SK-N-SH (cell line): ENCODE data around the gene NPAS1. TPM values are rescaled to one million over a fixed set of nuclear protein-coding genes. Genes with fewer than 3 reads are reported as not detected.

Experiments used
- CTCF ChIA-PET: fragments of 300-600, 350-600 bp; formaldehyde crosslinking; extraction: SDS; loops from one replicate; lab custom pipeline; 2021; lab: Yijun Ruan, JAX
- POLR2A ChIA-PET: fragments of 350-600 bp; sonication (Branson Sonifier 250); formaldehyde crosslinking; extraction: SDS; loops from one replicate; lab custom pipeline; 2020; ENCODE audit warnings: antibody characterized with exemption, inconsistent platforms; lab: Yijun Ruan, JAX
- DNase-seq: peaks from one replicate; pipeline ENCODE4 v3.0.0; 2012
- H2AFZ ChIP-seq: fragments of 200-600 bp; sonication (generic); 2 replicates; pipeline ENCODE4 v1.8.1; 2016; ENCODE audit warnings: antibody characterized with exemption, mild to moderate bottlenecking, low read depth
- H3F3A ChIP-seq: fragments of 200-600 bp; sonication (generic); replicated peaks from 2 replicates; pipeline ENCODE3; 2016; ENCODE audit warnings: antibody characterized with exemption, mild to moderate bottlenecking; ENCODE audit not compliant: insufficient read depth
- H3K27ac ChIP-seq, 2 experiments: fragments of 200-500 bp in 1 of 2; fragments of 200-600 bp in 1 of 2; sonication (Bioruptor generic) in 1 of 2; sonication (generic), shearing (Covaris generic) in 1 of 2; 2 replicates each; pipeline versions ENCODE4 v1.5.1 to v1.6.1; 2014 to 2016; ENCODE audit warnings: low read depth in 2 of 2, inconsistent platforms in 1 of 2, low read length in 1 of 2, mild to moderate bottlenecking in 1 of 2, mixed read lengths in 1 of 2
- H3K27me3 ChIP-seq: fragments of 200-600 bp; sonication (generic), shearing (Covaris generic); 2 replicates; pipeline ENCODE4 v1.6.1; 2016; ENCODE audit warnings: mixed run types; ENCODE audit not compliant: insufficient read depth
- H3K36me3 ChIP-seq, 2 experiments: fragments of 200-500 bp in 1 of 2; fragments of 200-600 bp in 1 of 2; sonication (Bioruptor generic) in 1 of 2; sonication (generic) in 1 of 2; replicated peaks in 1 of 2; 2 replicates each; pipeline versions ENCODE3 to v1.5.1; 2014 to 2016; ENCODE audit warnings: low read length in 1 of 2, mild to moderate bottlenecking in 1 of 2; ENCODE audit not compliant: insufficient read depth in 2 of 2, control insufficient read depth in 1 of 2
- H3K4me1 ChIP-seq, 2 experiments: fragments of 200-500 bp in 1 of 2; fragments of 200-600 bp in 1 of 2; sonication (Bioruptor generic) in 1 of 2; sonication (generic), shearing (Covaris generic) in 1 of 2; 2 replicates each; pipeline versions ENCODE4 v1.5.1 to v1.6.1; 2014 to 2016; ENCODE audit warnings: low read depth in 1 of 2, low read length in 1 of 2, mixed run types in 1 of 2; ENCODE audit not compliant: insufficient read depth in 2 of 2, control insufficient read depth in 1 of 2
- H3K4me2 ChIP-seq: fragments of 200-600 bp; sonication (generic), shearing (Covaris generic); 2 replicates; pipeline ENCODE4 v1.6.1; 2017; ENCODE audit warnings: mixed run types
- H3K4me3 ChIP-seq, 2 experiments: fragments of 200-500 bp in 1 of 2; fragments of 200-600 bp in 1 of 2; sonication (Bioruptor generic) in 1 of 2; sonication (generic), shearing (Covaris generic) in 1 of 2; 2 replicates each; pipeline versions ENCODE4 v1.5.1 to v1.8.1; 2014 to 2016; ENCODE audit warnings: low read depth in 2 of 2, inconsistent platforms in 1 of 2, low read length in 1 of 2, mild to moderate bottlenecking in 1 of 2, mixed read lengths in 1 of 2, moderate library complexity in 1 of 2
- H3K79me2 ChIP-seq: fragments of 200-600 bp; sonication (generic); 2 replicates; pipeline ENCODE4 v1.8.1; 2017; ENCODE audit warnings: mild to moderate bottlenecking; ENCODE audit not compliant: insufficient read depth
- H3K9ac ChIP-seq: fragments of 200-600 bp; sonication (generic); 2 replicates; pipeline ENCODE4 v1.6.1; 2017; ENCODE audit warnings: mixed run types
- H3K9me2 ChIP-seq: fragments of 200-600 bp; sonication (generic); 2 replicates; pipeline ENCODE4 v1.6.1; 2017; ENCODE audit warnings: mixed run types
- H3K9me3 ChIP-seq: fragments of 200-600 bp; sonication (generic); 2 replicates; pipeline ENCODE4 v1.6.1; 2017; ENCODE audit warnings: mixed run types, mild to moderate bottlenecking, moderate library complexity
- H4K20me1 ChIP-seq: fragments of 200-600 bp; sonication (generic); 2 replicates; pipeline ENCODE4 v1.6.1; 2017; ENCODE audit warnings: mild to moderate bottlenecking, mixed run types; ENCODE audit not compliant: insufficient read depth
- CTCF ChIP-seq: fragments of 200-600 bp; sonication (generic); IDR thresholded peaks from 2 replicates; pipeline ENCODE4 v1.6.1; 2017; ENCODE audit warnings: antibody characterized with exemption, mild to moderate bottlenecking, moderate library complexity
- EP300 ChIP-seq, 2 experiments: IDR thresholded peaks; 2 replicates each; pipeline versions ENCODE4 v1.4.0 to v1.6.1; 2012; ENCODE audit warnings: borderline replicate concordance in 1 of 2, low read depth in 1 of 2, low read length in 1 of 2
- IRF3 ChIP-seq: fragments of 150-350 bp; IDR thresholded peaks from 2 replicates; pipeline ENCODE4 v1.6.1; 2016; ENCODE audit warnings: mild to moderate bottlenecking, low read depth, low read length
- JUND ChIP-seq: IDR thresholded peaks from 2 replicates; pipeline ENCODE4 v1.4.0; 2012
- MXI1 ChIP-seq: IDR thresholded peaks from 2 replicates; pipeline ENCODE4 v1.6.1; 2012; ENCODE audit warnings: mild to moderate bottlenecking, low read depth, low read length, improper control_type of control experiment
- NFIC ChIP-seq: IDR thresholded peaks from 2 replicates; pipeline ENCODE4 v1.4.0; 2012; ENCODE audit warnings: borderline replicate concordance
- PBX3 ChIP-seq: IDR thresholded peaks from 2 replicates; pipeline ENCODE4; 2012
- REST ChIP-seq: IDR thresholded peaks from 2 replicates; pipeline ENCODE4 v1.6.1; 2012; ENCODE audit warnings: mild to moderate bottlenecking, low read depth, low read length, moderate library complexity
- RFX5 ChIP-seq: IDR thresholded peaks from 2 replicates; pipeline ENCODE4 v1.6.1; 2012; ENCODE audit warnings: mild to moderate bottlenecking, improper control_type of control experiment, low read length
- SIN3A ChIP-seq: IDR thresholded peaks from 2 replicates; pipeline ENCODE4 v1.6.1; 2012; ENCODE audit warnings: low read depth, mild to moderate bottlenecking, low read length, moderate library complexity, borderline replicate concordance
- ZBTB33 ChIP-seq: IDR thresholded peaks from 2 replicates; pipeline ENCODE4 v1.4.0; 2012; ENCODE audit warnings: low read depth, borderline replicate concordance
- WGBS: methylation state at CpG from one replicate; pipeline ENCODE4 v1.1.6; 2017; ENCODE audit warnings: low lambda C conversion rate; 5-methylcytosine and 5-hydroxymethylcytosine counted together
- polyA plus RNA-seq, 3 experiments: library from polyadenylated mRNA; depleted of rRNA; stranded (reverse); fragments of >200 nt; gene quantifications; 2 replicates each; pipeline ENCODE4 v1.2.3, GENCODE V29; 2012

Gene NPAS1
- polyA plus RNA-seq, 1 of the 3 experiments (the other 2 are of a cell fraction), result 1.1 TPM

GRCh38 chr19:47037766-47038165 lies 18.1 kb downstream of the NPAS1 start (continued):
- TF ChIP-seq NFIC, result no peak
- TF ChIP-seq JUND, result no peak

- TF ChIP-seq ZBTB33 (no peak), CTCF (no peak), EP300 (IDR thresholded peaks at IDR 0.05; ENCODE audit: borderline replicate concordance in 1 of 2, low read depth in 1 of 2, low read length in 1 of 2) (no peak), RFX5 (no peak), PBX3 (no peak), MXI1 (no peak), IRF3 (no peak), REST (no peak), SIN3A (no peak)
- Histone ChIP-seq H4K20me1 (no peaks in the 10 kb centered on the region), H3K4me3 (no peak overlapping the region), H3K79me2 (no peaks in the 10 kb centered on the region), H2AFZ (no peak overlapping the region), H3K36me3 (no peaks in the 10 kb centered on the region), H3K27ac (no peak overlapping the region), H3K9me3 (no peaks in the 10 kb centered on the region), H3K9me2 (no peaks in the 10 kb centered on the region), H3K9ac (no peak overlapping the region), H3K4me1 (peaks cover 0 to 5% of the 10 kb centered on the region in 2 experiments; a peak in 1 of 4 replicates), H3F3A (no peaks in the 10 kb centered on the region), H3K4me2 (no peak overlapping the region), H3K27me3 (no peaks in the 10 kb centered on the region)
- ChIA-PET POLR2A (no interaction called here), CTCF (no interaction called here)
- 94% methylated on average over 8 of the region's 17 CpGs for WGBS
- no peak for DNase-seq
Measured at GRCh38 chr19:47039239-47039874, 19.7 kb downstream of the NPAS1 start.
